HepG2 (cell line): ENCODE data around the gene ATE1. TPM values are rescaled to one million over a fixed set of nuclear protein-coding genes. Genes with fewer than 3 reads are reported as not detected.

Source experiments
- AHR ChIP-seq: IDR thresholded peaks from 2 replicates; pipeline ENCODE4 v1.6.1; 2018; ENCODE audit warnings: missing genetic modification reagents, missing compliant biosample characterization
- FOXK1 ChIP-seq: sonication (generic); formaldehyde crosslinking; IDR thresholded peaks from 2 replicates; pipeline ENCODE4 v1.4.0; 2020; ENCODE audit warnings: low read depth, missing genetic modification reagents, borderline replicate concordance
- IRF2 ChIP-seq: IDR thresholded peaks from 2 replicates; pipeline ENCODE4 v1.6.1; 2018; ENCODE audit warnings: missing genetic modification reagents, missing compliant biosample characterization
- MAF1 ChIP-seq: sonication (generic); formaldehyde crosslinking; IDR thresholded peaks from 2 replicates; pipeline ENCODE4 v1.5.0; 2020; ENCODE audit warnings: missing genetic modification reagents, borderline replicate concordance
- NFE2L2 ChIP-seq: fragments of 150-350 bp; IDR thresholded peaks from 2 replicates; pipeline ENCODE4 v1.6.1; 2014; ENCODE audit warnings: low read length
- NONO ChIP-seq, 2 experiments: fragments of 450-650 bp in 1 of 2; sonication (generic) in 1 of 2; formaldehyde crosslinking in 1 of 2; IDR thresholded peaks in 1 of 2; conservative IDR thresholded peaks in 1 of 2; 2 replicates each; pipeline versions ENCODE4 v1.6.1 to v1.8.0; 2017 to 2022; ENCODE audit warnings: mild to moderate bottlenecking in 1 of 2, missing genetic modification reagents in 1 of 2, moderate library complexity in 1 of 2
- NR2F6 ChIP-seq, 2 experiments: IDR thresholded peaks; 2 replicates each; pipeline ENCODE4 v1.6.1; 2016; ENCODE audit warnings: antibody characterized with exemption in 1 of 2, mild to moderate bottlenecking in 1 of 2
- NR3C1 ChIP-seq: sonication (generic); formaldehyde crosslinking; IDR thresholded peaks from 2 replicates; pipeline ENCODE4 v1.4.0; 2020; ENCODE audit warnings: missing genetic modification reagents
- PLRG1 ChIP-seq: fragments of 450-650 bp; conservative IDR thresholded peaks from 2 replicates; pipeline ENCODE4 v1.6.1; 2016
- RARA ChIP-seq: IDR thresholded peaks from 2 replicates; pipeline ENCODE4 v1.6.1; 2016; ENCODE audit warnings: missing genetic modification reagents, missing compliant biosample characterization
- REXO4 ChIP-seq: sonication (generic); formaldehyde crosslinking; IDR thresholded peaks from 2 replicates; pipeline ENCODE4 v1.8.0; 2022; ENCODE audit warnings: missing genetic modification reagents, mild to moderate bottlenecking, borderline replicate concordance
- SALL2 ChIP-seq: sonication (generic); formaldehyde crosslinking; IDR thresholded peaks from 2 replicates; pipeline ENCODE4 v1.8.1; 2023; ENCODE audit warnings: mild to moderate bottlenecking, missing genetic modification reagents, inconsistent platforms
- SMC3 ChIP-seq: IDR thresholded peaks from 2 replicates; pipeline ENCODE4 v1.6.1; 2011; ENCODE audit warnings: low read length, improper control_type of control experiment
- STAG1 ChIP-seq: sonication (generic); formaldehyde crosslinking; IDR thresholded peaks from 2 replicates; pipeline ENCODE4 v1.4.0; 2020; ENCODE audit warnings: missing genetic modification reagents
- TBX2 ChIP-seq: sonication (generic); formaldehyde crosslinking; IDR thresholded peaks from 2 replicates; pipeline ENCODE4 v1.5.0; 2020; ENCODE audit warnings: missing genetic modification reagents, mild to moderate bottlenecking, borderline replicate concordance
- ZBTB3 ChIP-seq: sonication (generic); formaldehyde crosslinking; IDR thresholded peaks from 2 replicates; pipeline ENCODE4 v1.4.0; 2020; ENCODE audit warnings: low read depth, mild to moderate bottlenecking, moderate library complexity, missing genetic modification reagents, borderline replicate concordance
- ZMYM3 ChIP-seq: sonication (generic); formaldehyde crosslinking; IDR thresholded peaks from 2 replicates; pipeline ENCODE4 v1.5.1; 2020; ENCODE audit warnings: mild to moderate bottlenecking, missing genetic modification reagents
- ZNF207 ChIP-seq: fragments of 450-650 bp; IDR thresholded peaks from 2 replicates; pipeline ENCODE4 v1.6.1; 2016; ENCODE audit warnings: antibody characterized with exemption, borderline replicate concordance
- ZNF329 ChIP-seq: sonication (generic); formaldehyde crosslinking; IDR thresholded peaks from 2 replicates; pipeline ENCODE4 v1.9.0; 2021; ENCODE audit warnings: low read depth, mild to moderate bottlenecking, missing genetic modification reagents
- ZSCAN20 ChIP-seq: sonication (generic); formaldehyde crosslinking; IDR thresholded peaks from 2 replicates; pipeline ENCODE4 v1.4.0; 2020; ENCODE audit warnings: missing genetic modification reagents, mild to moderate bottlenecking, borderline replicate concordance
- ZSCAN21 ChIP-seq: sonication (generic); formaldehyde crosslinking; IDR thresholded peaks from 2 replicates; pipeline ENCODE4 v1.8.0; 2022; ENCODE audit warnings: mild to moderate bottlenecking, missing genetic modification reagents, moderate library complexity, borderline replicate concordance
- ZSCAN30 ChIP-seq: sonication (generic); formaldehyde crosslinking; IDR thresholded peaks from 2 replicates; pipeline ENCODE4 v1.5.0; 2020; ENCODE audit warnings: mild to moderate bottlenecking, missing genetic modification reagents
- polyA plus RNA-seq, 8 experiments: library from polyadenylated mRNA; depleted of rRNA in 3 of 8; stranded (reverse) in 7 of 8; unstranded in 1 of 8; fragments of >200 nt; fragmentation: Illumina TruSeq in 4 of 8; extraction: Trizol in 4 of 8; gene quantifications; 2 replicates each; pipeline versions ENCODE4 v1.2.1 to v1.2.3, GENCODE V29; 2011 to 2016; ENCODE audit warnings: low read depth in 4 of 8, missing spikeins in 1 of 8, mixed read lengths in 1 of 8; ENCODE audit not compliant: insufficient read depth in 1 of 8
- total RNA-seq, 5 experiments: library from RNA; depleted of rRNA; stranded (reverse); fragments of >200 nt; fragmentation: Illumina TruSeq; extraction: Trizol; gene quantifications; 2 replicates each; pipeline ENCODE4 v1.2.3, GENCODE V29; 2016; ENCODE audit warnings: low read depth in 1 of 5
- TF ChIP-seq, protein P1 (sequence below): sonication (generic); formaldehyde crosslinking; conservative IDR thresholded peaks from 2 replicates; pipeline ENCODE4 v1.4.0; 2020; ENCODE audit warnings: missing genetic modification reagents
- TF ChIP-seq, protein P2 (sequence below): sonication (generic); formaldehyde crosslinking; IDR thresholded peaks from 2 replicates; pipeline ENCODE4 v1.8.0; 2022; ENCODE audit warnings: missing genetic modification reagents, mild to moderate bottlenecking, borderline replicate concordance

Gene ATE1
- total and polyA plus RNA-seq, 2 of the 13 experiments (the other 11 are each of a cell fraction or from before 2014, with no cell fraction given) = 17.5 to 42.2 TPM

DNA sequence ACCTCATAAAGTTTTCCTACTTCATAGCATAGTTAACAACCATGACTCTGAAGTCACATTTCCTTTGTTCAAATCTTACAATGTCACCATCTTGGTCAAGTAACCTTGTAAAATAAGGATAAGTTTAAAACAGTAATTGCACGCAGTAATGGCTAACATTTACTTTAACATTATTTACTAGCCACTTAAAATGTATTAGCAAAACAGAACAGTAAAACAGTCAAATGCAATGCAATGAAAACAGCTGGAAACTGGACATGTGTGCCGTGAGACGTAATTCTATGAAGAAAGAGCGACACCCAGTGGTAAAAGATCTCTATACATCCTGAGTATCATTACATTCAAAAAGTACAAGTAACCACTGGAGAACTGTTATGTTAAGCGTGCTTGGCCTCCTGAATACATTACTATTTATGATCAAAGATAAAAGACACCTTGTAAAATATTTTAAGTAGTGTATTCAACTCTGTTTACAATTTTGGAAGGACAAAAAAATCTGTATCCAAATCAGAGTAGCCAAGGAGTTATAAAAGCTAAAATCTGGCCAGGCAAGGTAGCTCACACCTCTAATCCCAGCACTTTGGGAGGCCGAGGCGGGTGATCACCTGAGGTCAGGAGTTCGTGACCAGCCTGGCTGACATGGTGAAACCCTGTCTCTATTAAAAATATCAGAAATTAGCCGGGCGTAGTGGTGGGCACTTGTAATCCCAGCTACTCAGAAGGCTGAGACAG is 27.2 kb downstream of the ATE1 start (continued):
- TF ChIP-seq NONO (IDR thresholded peaks at IDR 0.05) = no peak
- no peak for TF ChIP-seq NONO (CRISPR knock-in tag; conservative IDR thresholded peaks at IDR 0.05)
- TF ChIP-seq ZBTB3 (CRISPR knock-in tag) = no peak
- TF ChIP-seq ZNF207 = no peak
- TF ChIP-seq PLRG1 = no peak
- TF ChIP-seq NR3C1 (CRISPR knock-in tag) = no peak
- TF ChIP-seq, protein P1, sequence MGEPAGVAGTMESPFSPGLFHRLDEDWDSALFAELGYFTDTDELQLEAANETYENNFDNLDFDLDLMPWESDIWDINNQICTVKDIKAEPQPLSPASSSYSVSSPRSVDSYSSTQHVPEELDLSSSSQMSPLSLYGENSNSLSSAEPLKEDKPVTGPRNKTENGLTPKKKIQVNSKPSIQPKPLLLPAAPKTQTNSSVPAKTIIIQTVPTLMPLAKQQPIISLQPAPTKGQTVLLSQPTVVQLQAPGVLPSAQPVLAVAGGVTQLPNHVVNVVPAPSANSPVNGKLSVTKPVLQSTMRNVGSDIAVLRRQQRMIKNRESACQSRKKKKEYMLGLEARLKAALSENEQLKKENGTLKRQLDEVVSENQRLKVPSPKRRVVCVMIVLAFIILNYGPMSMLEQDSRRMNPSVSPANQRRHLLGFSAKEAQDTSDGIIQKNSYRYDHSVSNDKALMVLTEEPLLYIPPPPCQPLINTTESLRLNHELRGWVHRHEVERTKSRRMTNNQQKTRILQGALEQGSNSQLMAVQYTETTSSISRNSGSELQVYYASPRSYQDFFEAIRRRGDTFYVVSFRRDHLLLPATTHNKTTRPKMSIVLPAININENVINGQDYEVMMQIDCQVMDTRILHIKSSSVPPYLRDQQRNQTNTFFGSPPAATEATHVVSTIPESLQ (CRISPR knock-in tag) = no peak
- no peak for TF ChIP-seq REXO4 (CRISPR knock-in tag)
- TF ChIP-seq STAG1 (CRISPR knock-in tag) = peak; percentile 71
- TF ChIP-seq ZSCAN30 (CRISPR knock-in tag) = no peak
- TF ChIP-seq RARA = no peak
- TF ChIP-seq, protein P2, sequence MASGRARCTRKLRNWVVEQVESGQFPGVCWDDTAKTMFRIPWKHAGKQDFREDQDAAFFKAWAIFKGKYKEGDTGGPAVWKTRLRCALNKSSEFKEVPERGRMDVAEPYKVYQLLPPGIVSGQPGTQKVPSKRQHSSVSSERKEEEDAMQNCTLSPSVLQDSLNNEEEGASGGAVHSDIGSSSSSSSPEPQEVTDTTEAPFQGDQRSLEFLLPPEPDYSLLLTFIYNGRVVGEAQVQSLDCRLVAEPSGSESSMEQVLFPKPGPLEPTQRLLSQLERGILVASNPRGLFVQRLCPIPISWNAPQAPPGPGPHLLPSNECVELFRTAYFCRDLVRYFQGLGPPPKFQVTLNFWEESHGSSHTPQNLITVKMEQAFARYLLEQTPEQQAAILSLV (CRISPR knock-in tag) = no peak
- TF ChIP-seq AHR = no peak
- TF ChIP-seq SALL2 = no peak
- peak; percentile 24; the same call in 1 of the 2 replicates for TF ChIP-seq SMC3
- TF ChIP-seq FOXK1 (CRISPR knock-in tag) = no peak
- TF ChIP-seq MAF1 (CRISPR knock-in tag) = no peak
- TF ChIP-seq ZNF329 = no peak
- TF ChIP-seq IRF2 (CRISPR knock-in tag) = no peak
- no peak for TF ChIP-seq NFE2L2
- no peak for TF ChIP-seq TBX2
- no peak for TF ChIP-seq ZMYM3
- no peak for TF ChIP-seq ZSCAN21 (CRISPR knock-in tag)
- TF ChIP-seq ZSCAN20 (CRISPR knock-in tag) = no peak
- TF ChIP-seq NR2F6 (IDR thresholded peaks at IDR 0.05) = 0 out of 2 replicates have a peak, but pooled peaks have one; percentile 1
- no peak for TF ChIP-seq NR2F6 (CRISPR knock-in tag; IDR thresholded peaks at IDR 0.05)
